Measurements from ENCODE around the gene CCDC71.

Gene CCDC71

GRCh38 chr3:49166752-49167556, 823 bp upstream of the CCDC71 start:
- no peak for DNase-seq

- no peak for DNase-seq
Measured at GRCh38 chr3:49164983-49165720, 979 bp downstream of the CCDC71 start.

GRCh38 chr3:49163609-49164008, 2.5 kb downstream of the CCDC71 start:
- no peak for DNase-seq

- DNase-seq = no peak
Measured at GRCh38 chr3:49162751-49163419, 3.2 kb downstream of the CCDC71 start.

GRCh38 chr3:49161808-49162530, 4.2 kb downstream of the CCDC71 start:
- DNase-seq = no peak

- DNase-seq = no peak
Measured at GRCh38 chr3:49161197-49161596, 4.9 kb downstream of the CCDC71 start.

- DNase-seq = no peak
Measured at GRCh38 chr3:49158792-49159191, 7.3 kb downstream of the CCDC71 start.

GRCh38 chr3:49158103-49158709, 7.9 kb downstream of the CCDC71 start:
- DNase-seq = no peak

GRCh38 chr3:49157289-49157688, 8.8 kb downstream of the CCDC71 start:
- DNase-seq = no peak

- DNase-seq = no peak
Measured at GRCh38 chr3:49153349-49153912, 12.7 kb downstream of the CCDC71 start.

GRCh38 chr3:49151610-49152009, 14.5 kb downstream of the CCDC71 start:
- no peak for DNase-seq

- DNase-seq = no peak
Measured at GRCh38 chr3:49148159-49148558, 18.0 kb downstream of the CCDC71 start.

GRCh38 chr3:49140080-49140479, 26.1 kb downstream of the CCDC71 start:
- DNase-seq = no peak

- no peak for DNase-seq
Measured at GRCh38 chr3:49135499-49135898, 30.6 kb downstream of the CCDC71 start.

GRCh38 chr3:49134471-49135265, 31.5 kb downstream of the CCDC71 start:
- no peak for DNase-seq

GRCh38 chr3:49133226-49133951, 32.7 kb downstream of the CCDC71 start:
- peak; percentile 93 for DNase-seq

- DNase-seq = peak; percentile 85
Measured at GRCh38 chr3:49132437-49133225, 33.5 kb downstream of the CCDC71 start, which contains the start of gene LAMB2. Gene LAMB2, minus strand, starts transcription at chr3:49133050. Its CDS starts 183 bp downstream, at chr3:49132867.

- DNase-seq = no peak
Measured at GRCh38 chr3:49132073-49132436, 34.1 kb downstream of the CCDC71 start.

- DNase-seq = no peak
Measured at GRCh38 chr3:49131576-49131975, 34.6 kb downstream of the CCDC71 start.

- DNase-seq = no peak
Measured at GRCh38 chr3:49131040-49131439, 35.1 kb downstream of the CCDC71 start.
